ENCODE data around the gene MOAP1. TPM values are rescaled to one million over a fixed set of nuclear protein-coding genes. Genes with fewer than 3 reads are reported as not detected.

The MOAP1 gene
- total RNA-seq, 2 experiments from 2014 or later: 11.7 to 15.9 TPM

- ATAC-seq: no peak
- ChIA-PET POLR2A (no interaction called here), CTCF (no interaction called here)
- peaks cover 41% of the 10 kb centered on the region for H3K36me3 Mint-ChIP-seq (ENCODE audit: low read depth)
- no peak for DNase-seq
- H3K9me3 Mint-ChIP-seq (ENCODE audit: low read depth): no peaks in the 10 kb centered on the region
- intact Hi-C loops (cut with DNase I, micrococcal nuclease): no loop called here
- H3K4me3 Mint-ChIP-seq: no peak overlapping the region
- no peak overlapping the region for H3K27ac Mint-ChIP-seq
- H3K27me3 Mint-ChIP-seq: no peaks in the 10 kb centered on the region
- H3K4me1 Mint-ChIP-seq: peaks cover under 1% of the 10 kb centered on the region
Measured at GRCh38 chr14:93214598-93214997, 29.9 kb upstream of the MOAP1 start.

DNA sequence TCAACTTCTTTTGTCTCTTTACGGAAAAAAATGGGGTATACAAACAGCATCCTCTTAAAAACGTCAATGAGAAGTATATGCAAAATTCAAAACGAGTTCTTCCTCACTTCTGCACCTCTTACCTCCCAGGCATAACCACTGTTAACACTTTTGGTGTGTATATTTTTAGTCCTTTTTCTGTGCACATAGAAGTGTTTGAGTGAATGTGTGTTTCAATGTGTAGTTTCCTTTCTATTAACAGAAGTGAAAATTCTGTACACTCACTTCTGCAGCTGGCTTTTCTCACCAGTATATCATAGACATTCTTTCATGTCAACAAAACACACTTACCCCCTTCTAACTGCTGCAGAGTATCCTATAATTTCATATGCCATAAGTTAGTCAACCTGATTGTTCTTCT is 27.7 kb upstream of the MOAP1 start:
- H3K27me3 Mint-ChIP-seq: no peaks in the 10 kb centered on the region
- ATAC-seq (no peak), DNase-seq (no peak)
- H3K27ac Mint-ChIP-seq: no peak overlapping the region
- peaks cover 32% of the 10 kb centered on the region for H3K36me3 Mint-ChIP-seq (ENCODE audit: low read depth)
- POLR2A ChIA-PET: no interaction called here
- H3K4me3 Mint-ChIP-seq: no peak overlapping the region
- H3K4me1 Mint-ChIP-seq: peaks cover 17% of the 10 kb centered on the region
- no peaks in the 10 kb centered on the region for H3K9me3 Mint-ChIP-seq (ENCODE audit: low read depth)
- CTCF ChIA-PET: no interaction called here
- intact Hi-C loops (cut with DNase I, micrococcal nuclease): no loop called here

GRCh38 chr14:93207468-93208308 is 23.0 kb upstream of the MOAP1 start:
- peak overlapping the region; percentile 80 for H3K27ac Mint-ChIP-seq
- no peaks in the 10 kb centered on the region for H3K27me3 Mint-ChIP-seq
- intact Hi-C loops (cut with DNase I, micrococcal nuclease): loop anchor here (1.0 to 2.0 kb wide), 5 partner anchors 22 to 413 kb away; partner anchors contain the start of genes ITPK1 (in 2 of the 2), LYSET (in 2 of the 2), BTBD7 (in 1 of the 2) and GOLGA5 (in 1 of the 2)
- H3K36me3 Mint-ChIP-seq (ENCODE audit: low read depth): peaks cover 16% of the 10 kb centered on the region
- DNase-seq (peak; percentile 56), ATAC-seq (peak; percentile 35)
- ChIA-PET POLR2A (interaction anchor here (0.6 to 2.5 kb wide), 2 partner anchors 23 to 92 kb away, joined by 3 to 18 read pairs; partner anchors contain the start of genes ITPK1, LYSET and MOAP1), CTCF (interaction anchor here (0.6 to 3.4 kb wide), 10 partner anchors 11 to 1978 kb away, joined by 3 to 21 read pairs (median 4); partner anchors contain the start of genes LYSET and MOAP1)
- peak overlapping the region; percentile 96 for H3K4me3 Mint-ChIP-seq
- peaks cover 32% of the 10 kb centered on the region for H3K4me1 Mint-ChIP-seq
- H3K9me3 Mint-ChIP-seq (ENCODE audit: low read depth): no peaks in the 10 kb centered on the region

DNA sequence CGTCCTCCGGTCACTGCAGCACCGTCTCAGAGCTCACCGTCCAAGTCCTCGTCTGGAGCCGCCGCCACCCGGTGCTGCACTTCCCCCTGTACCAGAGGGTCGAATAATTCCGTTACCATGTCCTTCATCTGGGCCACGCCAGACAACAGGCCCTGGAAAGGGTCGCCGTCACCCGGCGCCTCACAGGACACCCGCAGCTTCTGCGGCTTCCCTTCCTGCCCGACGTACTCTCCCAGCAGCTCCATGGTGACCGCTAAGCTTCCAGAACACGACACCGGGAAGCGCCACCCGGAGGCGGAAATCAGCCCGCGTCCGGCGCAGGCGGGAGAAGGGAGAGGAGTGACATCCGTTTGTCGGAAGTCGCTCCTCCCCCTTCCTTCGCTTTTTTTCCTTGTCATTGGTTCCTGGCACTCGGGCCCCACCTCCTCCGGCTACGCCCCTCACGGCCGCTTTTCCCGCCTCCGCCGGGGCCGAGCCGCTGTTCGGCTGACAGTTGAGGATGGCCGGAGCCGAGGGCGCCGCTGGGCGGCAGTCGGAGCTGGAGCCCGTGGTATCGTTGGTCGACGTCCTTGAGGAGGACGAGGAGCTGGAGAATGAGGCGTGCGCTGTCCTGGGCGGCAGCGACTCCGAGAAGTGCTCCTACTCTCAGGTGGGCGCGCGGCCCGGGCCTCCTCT is 22.2 kb upstream of the MOAP1 start, which contains the start of the genes GON7 and UBR7:
Gene GON7 (minus strand): TSS at position 273 of the 675 bp plus-strand sequence. CDS start 28 bp downstream, at position 245.
Gene UBR7 (plus strand): TSS at position 464 of the 675 bp plus-strand sequence. CDS start 36 bp downstream, at position 500.
- H3K4me1 Mint-ChIP-seq: peaks cover 35% of the 10 kb centered on the region
- ChIA-PET CTCF (interaction anchor here (0.8 to 3.4 kb wide), 7 partner anchors 12 to 93 kb away, joined by 3 to 21 read pairs (median 5); partner anchors contain the start of genes LYSET and MOAP1), POLR2A (interaction anchor here (0.6 to 2.5 kb wide), 3 partner anchors 22 to 92 kb away, joined by 3 to 18 read pairs (median 3); partner anchors contain the start of genes ITPK1, LYSET and MOAP1)
- H3K4me3 Mint-ChIP-seq: peak within 1 kb of the TSS; percentile 96
- H3K9me3 Mint-ChIP-seq (ENCODE audit: low read depth): no peaks in the 10 kb centered on the region
- intact Hi-C loops (cut with DNase I, micrococcal nuclease): loop anchor here (1.0 to 2.0 kb wide), 5 partner anchors 22 to 413 kb away; partner anchors contain the start of genes ITPK1 (in 2 of the 2), LYSET (in 2 of the 2), BTBD7 (in 1 of the 2) and GOLGA5 (in 1 of the 2)
- DNase-seq: peak; percentile 94
- ATAC-seq: peak; percentile 94
- peak within 1 kb of the TSS; percentile 97 for H3K27ac Mint-ChIP-seq
- no peaks in the 10 kb centered on the region for H3K27me3 Mint-ChIP-seq
- H3K36me3 Mint-ChIP-seq (ENCODE audit: low read depth): peaks cover 13% of the 10 kb centered on the region

GRCh38 chr14:93201155-93201704 is 16.5 kb upstream of the MOAP1 start:
- H3K36me3 Mint-ChIP-seq (ENCODE audit: low read depth): peaks cover 23% of the 10 kb centered on the region
- H3K4me1 Mint-ChIP-seq: peaks cover 17% of the 10 kb centered on the region
- ChIA-PET POLR2A (no interaction called here), CTCF (no interaction called here)
- H3K9me3 Mint-ChIP-seq (ENCODE audit: low read depth): no peaks in the 10 kb centered on the region
- ATAC-seq (no peak), DNase-seq (no peak)
- H3K4me3 Mint-ChIP-seq: no peak overlapping the region
- H3K27ac Mint-ChIP-seq: no peak overlapping the region
- no peaks in the 10 kb centered on the region for H3K27me3 Mint-ChIP-seq
- intact Hi-C loops (cut with DNase I, micrococcal nuclease): no loop called here

- intact Hi-C loops (cut with DNase I, micrococcal nuclease): no loop called here
Measured at GRCh38 chr14:93200553-93200952, 15.9 kb upstream of the MOAP1 start.

DNA sequence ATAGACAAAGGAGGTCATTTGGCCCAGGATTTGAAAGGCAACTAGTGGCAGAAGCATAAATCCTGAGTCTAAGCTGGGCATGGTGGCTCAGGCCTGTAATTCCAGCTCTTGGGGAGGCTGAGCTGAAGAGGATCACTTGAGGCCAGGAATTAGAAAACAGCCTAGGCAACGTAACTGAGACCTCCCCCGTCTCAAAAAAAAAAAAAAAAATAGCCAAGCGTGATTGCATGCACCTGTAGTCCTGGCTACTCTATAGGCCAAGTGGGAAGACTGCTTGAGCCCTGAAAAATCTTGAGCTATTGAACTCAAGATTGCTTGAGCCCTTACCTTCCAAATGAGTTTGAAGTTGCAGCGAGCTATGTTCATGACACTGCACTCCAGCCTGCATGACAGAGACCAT is 14.3 kb upstream of the MOAP1 start:
- Mint-ChIP-seq H3K27ac (no peak overlapping the region), H3K27me3 (no peaks in the 10 kb centered on the region), H3K36me3 (ENCODE audit: low read depth) (peaks cover 20% of the 10 kb centered on the region), H3K9me3 (ENCODE audit: low read depth) (no peaks in the 10 kb centered on the region), H3K4me1 (peaks cover 2% of the 10 kb centered on the region), H3K4me3 (no peak overlapping the region)
- DNase-seq (no peak), ATAC-seq (no peak)
- ChIA-PET CTCF (interaction anchor here (0.6 to 0.7 kb wide), 2 partner anchors 122 to 1859 kb away, joined by 3 read pairs; no protein-coding TSS in a partner anchor), POLR2A (no interaction called here)
- intact Hi-C loops (cut with DNase I, micrococcal nuclease): no loop called here

More at GRCh38 chr14:93200553-93200952, 15.9 kb upstream of the MOAP1 start:
- DNase-seq (no peak), ATAC-seq (no peak)
- POLR2A ChIA-PET: no interaction called here
- Mint-ChIP-seq H3K4me1 (peaks cover 15% of the 10 kb centered on the region), H3K9me3 (ENCODE audit: low read depth) (no peaks in the 10 kb centered on the region), H3K27me3 (no peaks in the 10 kb centered on the region), H3K4me3 (no peak overlapping the region), H3K36me3 (ENCODE audit: low read depth) (peaks cover 23% of the 10 kb centered on the region), H3K27ac (no peak overlapping the region)
- CTCF ChIA-PET: no interaction called here

DNA sequence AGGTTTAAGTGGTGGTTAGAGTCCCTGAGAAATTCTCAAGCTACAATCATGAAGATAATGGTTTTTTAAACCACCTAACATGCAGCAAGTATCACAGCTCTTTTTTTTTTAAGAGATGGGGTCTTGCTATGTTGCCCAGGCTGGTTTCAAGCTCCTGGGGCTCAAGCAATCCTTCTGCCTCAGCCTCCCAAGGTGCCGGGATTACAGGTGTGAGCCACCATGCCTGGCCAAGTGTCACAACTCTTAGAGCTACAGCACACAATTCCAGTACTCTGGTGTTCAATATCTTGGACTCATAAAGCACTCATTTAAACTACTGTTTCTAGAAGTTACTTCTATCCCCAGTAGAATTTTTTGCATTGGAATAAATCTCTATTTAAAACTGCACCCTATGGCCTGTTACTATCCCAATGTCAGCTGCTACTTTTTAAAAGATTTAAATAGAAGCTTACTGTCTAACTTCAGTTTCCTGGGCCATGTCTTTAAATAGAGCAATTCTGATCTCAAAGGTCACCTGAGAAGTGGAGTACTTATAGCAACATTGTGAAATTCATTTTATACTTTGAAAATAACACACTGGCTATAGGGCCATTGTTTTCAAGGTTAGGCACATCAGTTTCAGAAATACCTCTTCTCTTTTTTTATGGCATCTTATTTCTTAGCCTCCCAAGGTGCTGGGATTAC is 10.8 kb upstream of the MOAP1 start:
- H3K4me1 Mint-ChIP-seq: no peaks in the 10 kb centered on the region
- ChIA-PET POLR2A (interaction anchor here (0.6 to 0.9 kb wide), 2 partner anchors 10 to 915 kb away, joined by 3 to 6 read pairs; partner anchors contain the start of genes IFI27, LYSET and MOAP1), CTCF (interaction anchor here (1.3 to 2.1 kb wide), 3 partner anchors 16 to 82 kb away, joined by 5 to 7 read pairs (median 5); no protein-coding TSS in a partner anchor)
- no peak for ATAC-seq
- no peaks in the 10 kb centered on the region for H3K27me3 Mint-ChIP-seq
- H3K9me3 Mint-ChIP-seq (ENCODE audit: low read depth): no peaks in the 10 kb centered on the region
- no peak for DNase-seq
- no peak overlapping the region for H3K27ac Mint-ChIP-seq
- H3K36me3 Mint-ChIP-seq (ENCODE audit: low read depth): peaks cover 20% of the 10 kb centered on the region
- no peak overlapping the region for H3K4me3 Mint-ChIP-seq
- intact Hi-C loops (cut with DNase I, micrococcal nuclease): no loop called here

DNA sequence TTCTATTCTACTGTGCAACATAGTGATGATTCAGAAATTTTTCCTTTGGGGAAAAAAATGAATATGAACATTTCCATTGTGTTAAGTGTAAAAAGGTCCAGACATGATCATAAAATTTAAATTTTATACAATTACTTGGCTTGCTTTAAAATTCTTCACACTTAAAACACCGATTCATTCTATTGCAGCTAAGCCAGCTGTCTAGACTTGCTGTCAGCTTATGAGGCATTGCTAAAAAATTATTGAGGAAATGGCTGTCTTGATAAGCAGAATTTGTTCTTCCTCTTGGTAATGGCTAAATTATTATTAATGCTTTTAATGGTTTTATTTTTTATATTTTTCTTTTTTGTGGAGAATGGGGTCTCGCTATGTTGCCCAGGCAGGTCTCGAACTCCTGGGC is 2.3 kb upstream of the MOAP1 start:
- Mint-ChIP-seq H3K9me3 (ENCODE audit: low read depth) (no peaks in the 10 kb centered on the region), H3K27me3 (no peaks in the 10 kb centered on the region), H3K36me3 (ENCODE audit: low read depth) (peaks cover 27% of the 10 kb centered on the region), H3K27ac (no peak overlapping the region), H3K4me1 (peaks cover 36% of the 10 kb centered on the region), H3K4me3 (peak overlapping the region; percentile 91)
- POLR2A ChIA-PET: interaction anchor here (0.6 kb wide), 1 partner anchor 1231 kb away, joined by 8 read pairs; no protein-coding TSS in a partner anchor
- ATAC-seq (no peak), DNase-seq (no peak)
- CTCF ChIA-PET: interaction anchor here (0.6 to 1.5 kb wide), 5 partner anchors 8 to 85 kb away, joined by 3 to 4 read pairs (median 3); partner anchors contain the start of gene UBR7
- intact Hi-C loops (cut with DNase I, micrococcal nuclease): loop anchor here in 1 of 2 experiments (10.0 kb wide), 2 partner anchors 788 to 988 kb away; partner anchors contain the start of genes ASB2 and PPP4R4

- Mint-ChIP-seq H3K36me3 (ENCODE audit: low read depth) (peaks cover 30% of the 10 kb centered on the region), H3K4me3 (peak overlapping the region; percentile 91), H3K9me3 (ENCODE audit: low read depth) (no peaks in the 10 kb centered on the region), H3K27ac (no peak overlapping the region), H3K4me1 (peaks cover 40% of the 10 kb centered on the region), H3K27me3 (no peaks in the 10 kb centered on the region)
- intact Hi-C loops (cut with DNase I, micrococcal nuclease): loop anchor here in 1 of 2 experiments (10.0 kb wide), 2 partner anchors 788 to 988 kb away; partner anchors contain the start of genes ASB2 and PPP4R4
- ATAC-seq: no peak
- DNase-seq: no peak
- ChIA-PET POLR2A (interaction anchor here (0.6 kb wide), 1 partner anchor 1231 kb away, joined by 8 read pairs; no protein-coding TSS in a partner anchor), CTCF (interaction anchor here (0.6 to 1.5 kb wide), 3 partner anchors 19 to 85 kb away, joined by 3 to 4 read pairs (median 4); no protein-coding TSS in a partner anchor)
Measured at GRCh38 chr14:93186466-93186865, 1.8 kb upstream of the MOAP1 start.
